Keratinocyte (primary cell): ENCODE results near the gene NPAS3. TPM values are rescaled to one million over a fixed set of nuclear protein-coding genes. Genes with fewer than 3 reads are reported as not detected.
A peak's percentile ranks its signal among the peaks of the same experiment; 100 is the strongest.

Experiments
- DNase-seq: peaks from one replicate; pipeline ENCODE4 v3.0.0-alpha.2; 2011; ENCODE audit warnings: low read depth, missing footprints, low spot score
- FAIRE-seq: peaks from 2 replicates; lab custom pipeline; 2011; peaks lifted over from hg19 to GRCh38; lab: Jason Lieb, UNC
- H2AFZ ChIP-seq: 2 replicates; pipeline ENCODE4 v1.6.0; 2012; ENCODE audit warnings: low read length, control low read depth, inconsistent platforms; ENCODE audit not compliant: control insufficient read depth
- H3K27ac ChIP-seq: 2 replicates; pipeline ENCODE4 v1.5.1; 2011; ENCODE audit warnings: low read length; ENCODE audit not compliant: control insufficient read depth, insufficient read depth
- H3K27me3 ChIP-seq: 3 replicates; pipeline ENCODE4 v1.6.0; 2011; ENCODE audit warnings: low read length; ENCODE audit not compliant: control insufficient read depth, insufficient read depth; ENCODE audit errors: extremely low read depth
- H3K36me3 ChIP-seq, 2 experiments: 2 replicates in 1 of 2; 3 replicates in 1 of 2; pipeline ENCODE4 v1.5.1; 2011; ENCODE audit warnings: low read length in 2 of 2, mild to moderate bottlenecking in 1 of 2; ENCODE audit not compliant: control insufficient read depth in 2 of 2, insufficient read depth in 2 of 2; ENCODE audit errors: extremely low read depth in 1 of 2
- H3K4me1 ChIP-seq: 3 replicates; pipeline ENCODE4 v1.5.1; 2011; ENCODE audit warnings: low read length; ENCODE audit not compliant: control insufficient read depth, insufficient read depth; ENCODE audit errors: extremely low read depth
- H3K4me2 ChIP-seq: 3 replicates; pipeline ENCODE4 v1.6.0; 2011; ENCODE audit warnings: low read depth, low read length; ENCODE audit not compliant: control insufficient read depth, insufficient read depth; ENCODE audit errors: extremely low read depth
- H3K4me3 ChIP-seq, 3 experiments: fragments of 200-600 bp in 1 of 3; sonication (generic) in 1 of 3; 2 replicates in 2 of 3; 3 replicates in 1 of 3; pipeline ENCODE4 v1.5.1; 2011 to 2016; ENCODE audit warnings: low read length in 3 of 3, mild to moderate bottlenecking in 3 of 3, control low read depth in 2 of 3, inconsistent platforms in 1 of 3, low read depth in 1 of 3, mixed read lengths in 1 of 3, mixed run types in 1 of 3, moderate library complexity in 1 of 3; ENCODE audit not compliant: control insufficient read depth in 2 of 3, insufficient read depth in 2 of 3; ENCODE audit errors: extremely low read depth in 1 of 3
- H3K79me2 ChIP-seq: 2 replicates; pipeline ENCODE4 v1.6.0; 2012; ENCODE audit warnings: low read length; ENCODE audit not compliant: control insufficient read depth, insufficient read depth
- H3K9ac ChIP-seq: 3 replicates; pipeline ENCODE4 v1.6.0; 2011; ENCODE audit warnings: low read length; ENCODE audit not compliant: control insufficient read depth, insufficient read depth; ENCODE audit errors: extremely low read depth
- H3K9me1 ChIP-seq: 3 replicates; pipeline ENCODE4 v1.6.0; 2011; ENCODE audit warnings: low read length; ENCODE audit not compliant: control insufficient read depth, insufficient read depth; ENCODE audit errors: extremely low read depth
- H3K9me3 ChIP-seq: 2 replicates; pipeline ENCODE4 v1.5.1; 2012; ENCODE audit warnings: low read depth, low read length; ENCODE audit not compliant: control insufficient read depth
- H4K20me1 ChIP-seq: 3 replicates; pipeline ENCODE4 v1.6.0; 2011; ENCODE audit warnings: low read length; ENCODE audit not compliant: control insufficient read depth, insufficient read depth; ENCODE audit errors: extremely low read depth
- CTCF ChIP-seq, 3 experiments: IDR thresholded peaks in 1 of 3; conservative IDR thresholded peaks in 1 of 3; optimal IDR thresholded peaks in 1 of 3; 2 replicates in 2 of 3; 3 replicates in 1 of 3; pipeline versions ENCODE3 to v1.5.1; 2011; ENCODE audit warnings: low read length in 3 of 3, mild to moderate bottlenecking in 3 of 3, moderate library complexity in 2 of 3, control low read depth in 1 of 3, inconsistent platforms in 1 of 3; ENCODE audit not compliant: insufficient read depth in 2 of 3; ENCODE audit errors: extremely low read depth in 1 of 3
- EZH2 ChIP-seq: IDR thresholded peaks from one replicate; pipeline ENCODE4 v1.6.1; 2012; ENCODE audit warnings: inconsistent platforms, mild to moderate bottlenecking, low read length, moderate library complexity
- dilution Hi-C: fragments of 300-500 bp; cut with MboI; formaldehyde crosslinking; loops from one replicate; pipeline ENCODE4 v1.7.0; 2020; ENCODE audit warnings: low sequenced_read_pairs; ENCODE audit not compliant: extremely low pct_ligation_motif_present
- polyA plus RNA-seq, 5 experiments: library from polyadenylated mRNA; depleted of rRNA in 3 of 5; stranded (reverse) in 3 of 5; stranded (forward) in 1 of 5; unstranded in 1 of 5; fragments of >200 nt; gene quantifications; 1 replicate in 1 of 5; 2 replicates in 3 of 5; 3 replicates in 1 of 5; pipeline versions ENCODE4 v1.2.1 to v1.2.3, GENCODE V29; 2011 to 2012; ENCODE audit warnings: missing spikeins in 2 of 5, low read depth in 1 of 5, low replicate concordance in 1 of 5

Gene NPAS3
- polyA plus RNA-seq, 1 donor (not counting 4 experiments of a cell fraction or from before 2014, with no cell fraction given) = 0.07 TPM

GRCh38 chr14:33175951-33176350 lies 237.3 kb downstream of the NPAS3 start:
- H3K9me3 ChIP-seq = no peaks in the 10 kb centered on the region
- no peaks in the 10 kb centered on the region for H3K79me2 ChIP-seq
- TF ChIP-seq CTCF (optimal IDR thresholded peaks at IDR 0.05 in 1 of 3, IDR thresholded peaks at IDR 0.05 in 1 of 3, conservative IDR thresholded peaks at IDR 0.05 in 1 of 3; ENCODE audit: extremely low read depth in 1 of 3, insufficient read depth in 2 of 3, low read length in 3 of 3) = no peak
- no peak for TF ChIP-seq EZH2
- H2AFZ ChIP-seq = no peak overlapping the region
- H3K36me3 ChIP-seq = no peaks in the 10 kb centered on the region
- no peaks in the 10 kb centered on the region for H3K27me3 ChIP-seq
- dilution Hi-C loops = no loop called here
- no peak overlapping the region for H3K4me3 ChIP-seq
- no peaks in the 10 kb centered on the region for H3K9me1 ChIP-seq
- FAIRE-seq = no peak
- H3K4me1 ChIP-seq = no peaks in the 10 kb centered on the region
- H3K4me2 ChIP-seq = no peak overlapping the region
- no peak overlapping the region for H3K9ac ChIP-seq
- no peaks in the 10 kb centered on the region for H4K20me1 ChIP-seq
- H3K27ac ChIP-seq = no peak overlapping the region
- DNase-seq = no peak

- dilution Hi-C loops = no loop called here
- Histone ChIP-seq H3K4me2 (no peak overlapping the region), H3K79me2 (no peaks in the 10 kb centered on the region), H3K9me1 (no peaks in the 10 kb centered on the region), H3K9me3 (no peaks in the 10 kb centered on the region), H3K4me1 (no peaks in the 10 kb centered on the region), H3K36me3 (no peaks in the 10 kb centered on the region), H3K27ac (no peak overlapping the region), H3K27me3 (no peaks in the 10 kb centered on the region), H4K20me1 (no peaks in the 10 kb centered on the region), H3K9ac (no peak overlapping the region), H3K4me3 (no peak overlapping the region), H2AFZ (no peak overlapping the region)
- no peak for DNase-seq
- TF ChIP-seq EZH2 (no peak), CTCF (optimal IDR thresholded peaks at IDR 0.05 in 1 of 3, IDR thresholded peaks at IDR 0.05 in 1 of 3, conservative IDR thresholded peaks at IDR 0.05 in 1 of 3; ENCODE audit: extremely low read depth in 1 of 3, insufficient read depth in 2 of 3, low read length in 3 of 3) (peak in 1 of 3 experiments; percentile 47)
- FAIRE-seq = no peak
These were observed 245.9 kb downstream of the NPAS3 start for GRCh38 chr14:33184587-33184986.
